ENCODE data around the gene TRIM46. TPM values are rescaled to one million over a fixed set of nuclear protein-coding genes. Genes with fewer than 3 reads are reported as not detected.

The TRIM46 gene
- total and polyA plus RNA-seq, 9 of the 15 experiments (the other 6 are each of a cell fraction or from before 2014, with no cell fraction given) = 0.05 to 0.60 (median 0.16) TPM; not detected in 3

- TF ChIP-seq WHSC1 (IDR thresholded peaks at IDR 0.05; ENCODE audit: low read length) (no peak), ZNF23 (CRISPR knock-in tag; IDR thresholded peaks at IDR 0.05) (no peak), CBX1 (IDR thresholded peaks at IDR 0.05; ENCODE audit: low read depth) (peak; percentile 74; the same call in 1 of the 2 replicates), BRF2 (IDR thresholded peaks at IDR 0.05; ENCODE audit: borderline replicate concordance, insufficient read depth, insufficient read length) (no peak), ELF2 (CRISPR knock-in tag; IDR thresholded peaks at IDR 0.05) (peak; percentile 70; the same call in 1 of the 2 replicates), MYBL2 (IDR thresholded peaks at IDR 0.05; ENCODE audit: low read depth) (no peak), MYBL2 (CRISPR knock-in tag; IDR thresholded peaks at IDR 0.05; ENCODE audit: borderline replicate concordance) (no peak), TAL1 (IDR thresholded peaks at IDR 0.05) (no peak), ZNF197 (CRISPR knock-in tag; IDR thresholded peaks at IDR 0.05; ENCODE audit: low read depth) (no peak), DACH1 (IDR thresholded peaks at IDR 0.05; ENCODE audit: partially characterized antibody) (no peak), CAMTA2 (CRISPR knock-in tag; conservative IDR thresholded peaks at IDR 0.05) (no peak)
- TF ChIP-seq, protein P1, sequence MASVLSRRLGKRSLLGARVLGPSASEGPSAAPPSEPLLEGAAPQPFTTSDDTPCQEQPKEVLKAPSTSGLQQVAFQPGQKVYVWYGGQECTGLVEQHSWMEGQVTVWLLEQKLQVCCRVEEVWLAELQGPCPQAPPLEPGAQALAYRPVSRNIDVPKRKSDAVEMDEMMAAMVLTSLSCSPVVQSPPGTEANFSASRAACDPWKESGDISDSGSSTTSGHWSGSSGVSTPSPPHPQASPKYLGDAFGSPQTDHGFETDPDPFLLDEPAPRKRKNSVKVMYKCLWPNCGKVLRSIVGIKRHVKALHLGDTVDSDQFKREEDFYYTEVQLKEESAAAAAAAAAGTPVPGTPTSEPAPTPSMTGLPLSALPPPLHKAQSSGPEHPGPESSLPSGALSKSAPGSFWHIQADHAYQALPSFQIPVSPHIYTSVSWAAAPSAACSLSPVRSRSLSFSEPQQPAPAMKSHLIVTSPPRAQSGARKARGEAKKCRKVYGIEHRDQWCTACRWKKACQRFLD (CRISPR knock-in tag; IDR thresholded peaks at IDR 0.05) = peak; percentile 62; the same call in 1 of the 2 replicates
- TF ChIP-seq, protein P2, sequence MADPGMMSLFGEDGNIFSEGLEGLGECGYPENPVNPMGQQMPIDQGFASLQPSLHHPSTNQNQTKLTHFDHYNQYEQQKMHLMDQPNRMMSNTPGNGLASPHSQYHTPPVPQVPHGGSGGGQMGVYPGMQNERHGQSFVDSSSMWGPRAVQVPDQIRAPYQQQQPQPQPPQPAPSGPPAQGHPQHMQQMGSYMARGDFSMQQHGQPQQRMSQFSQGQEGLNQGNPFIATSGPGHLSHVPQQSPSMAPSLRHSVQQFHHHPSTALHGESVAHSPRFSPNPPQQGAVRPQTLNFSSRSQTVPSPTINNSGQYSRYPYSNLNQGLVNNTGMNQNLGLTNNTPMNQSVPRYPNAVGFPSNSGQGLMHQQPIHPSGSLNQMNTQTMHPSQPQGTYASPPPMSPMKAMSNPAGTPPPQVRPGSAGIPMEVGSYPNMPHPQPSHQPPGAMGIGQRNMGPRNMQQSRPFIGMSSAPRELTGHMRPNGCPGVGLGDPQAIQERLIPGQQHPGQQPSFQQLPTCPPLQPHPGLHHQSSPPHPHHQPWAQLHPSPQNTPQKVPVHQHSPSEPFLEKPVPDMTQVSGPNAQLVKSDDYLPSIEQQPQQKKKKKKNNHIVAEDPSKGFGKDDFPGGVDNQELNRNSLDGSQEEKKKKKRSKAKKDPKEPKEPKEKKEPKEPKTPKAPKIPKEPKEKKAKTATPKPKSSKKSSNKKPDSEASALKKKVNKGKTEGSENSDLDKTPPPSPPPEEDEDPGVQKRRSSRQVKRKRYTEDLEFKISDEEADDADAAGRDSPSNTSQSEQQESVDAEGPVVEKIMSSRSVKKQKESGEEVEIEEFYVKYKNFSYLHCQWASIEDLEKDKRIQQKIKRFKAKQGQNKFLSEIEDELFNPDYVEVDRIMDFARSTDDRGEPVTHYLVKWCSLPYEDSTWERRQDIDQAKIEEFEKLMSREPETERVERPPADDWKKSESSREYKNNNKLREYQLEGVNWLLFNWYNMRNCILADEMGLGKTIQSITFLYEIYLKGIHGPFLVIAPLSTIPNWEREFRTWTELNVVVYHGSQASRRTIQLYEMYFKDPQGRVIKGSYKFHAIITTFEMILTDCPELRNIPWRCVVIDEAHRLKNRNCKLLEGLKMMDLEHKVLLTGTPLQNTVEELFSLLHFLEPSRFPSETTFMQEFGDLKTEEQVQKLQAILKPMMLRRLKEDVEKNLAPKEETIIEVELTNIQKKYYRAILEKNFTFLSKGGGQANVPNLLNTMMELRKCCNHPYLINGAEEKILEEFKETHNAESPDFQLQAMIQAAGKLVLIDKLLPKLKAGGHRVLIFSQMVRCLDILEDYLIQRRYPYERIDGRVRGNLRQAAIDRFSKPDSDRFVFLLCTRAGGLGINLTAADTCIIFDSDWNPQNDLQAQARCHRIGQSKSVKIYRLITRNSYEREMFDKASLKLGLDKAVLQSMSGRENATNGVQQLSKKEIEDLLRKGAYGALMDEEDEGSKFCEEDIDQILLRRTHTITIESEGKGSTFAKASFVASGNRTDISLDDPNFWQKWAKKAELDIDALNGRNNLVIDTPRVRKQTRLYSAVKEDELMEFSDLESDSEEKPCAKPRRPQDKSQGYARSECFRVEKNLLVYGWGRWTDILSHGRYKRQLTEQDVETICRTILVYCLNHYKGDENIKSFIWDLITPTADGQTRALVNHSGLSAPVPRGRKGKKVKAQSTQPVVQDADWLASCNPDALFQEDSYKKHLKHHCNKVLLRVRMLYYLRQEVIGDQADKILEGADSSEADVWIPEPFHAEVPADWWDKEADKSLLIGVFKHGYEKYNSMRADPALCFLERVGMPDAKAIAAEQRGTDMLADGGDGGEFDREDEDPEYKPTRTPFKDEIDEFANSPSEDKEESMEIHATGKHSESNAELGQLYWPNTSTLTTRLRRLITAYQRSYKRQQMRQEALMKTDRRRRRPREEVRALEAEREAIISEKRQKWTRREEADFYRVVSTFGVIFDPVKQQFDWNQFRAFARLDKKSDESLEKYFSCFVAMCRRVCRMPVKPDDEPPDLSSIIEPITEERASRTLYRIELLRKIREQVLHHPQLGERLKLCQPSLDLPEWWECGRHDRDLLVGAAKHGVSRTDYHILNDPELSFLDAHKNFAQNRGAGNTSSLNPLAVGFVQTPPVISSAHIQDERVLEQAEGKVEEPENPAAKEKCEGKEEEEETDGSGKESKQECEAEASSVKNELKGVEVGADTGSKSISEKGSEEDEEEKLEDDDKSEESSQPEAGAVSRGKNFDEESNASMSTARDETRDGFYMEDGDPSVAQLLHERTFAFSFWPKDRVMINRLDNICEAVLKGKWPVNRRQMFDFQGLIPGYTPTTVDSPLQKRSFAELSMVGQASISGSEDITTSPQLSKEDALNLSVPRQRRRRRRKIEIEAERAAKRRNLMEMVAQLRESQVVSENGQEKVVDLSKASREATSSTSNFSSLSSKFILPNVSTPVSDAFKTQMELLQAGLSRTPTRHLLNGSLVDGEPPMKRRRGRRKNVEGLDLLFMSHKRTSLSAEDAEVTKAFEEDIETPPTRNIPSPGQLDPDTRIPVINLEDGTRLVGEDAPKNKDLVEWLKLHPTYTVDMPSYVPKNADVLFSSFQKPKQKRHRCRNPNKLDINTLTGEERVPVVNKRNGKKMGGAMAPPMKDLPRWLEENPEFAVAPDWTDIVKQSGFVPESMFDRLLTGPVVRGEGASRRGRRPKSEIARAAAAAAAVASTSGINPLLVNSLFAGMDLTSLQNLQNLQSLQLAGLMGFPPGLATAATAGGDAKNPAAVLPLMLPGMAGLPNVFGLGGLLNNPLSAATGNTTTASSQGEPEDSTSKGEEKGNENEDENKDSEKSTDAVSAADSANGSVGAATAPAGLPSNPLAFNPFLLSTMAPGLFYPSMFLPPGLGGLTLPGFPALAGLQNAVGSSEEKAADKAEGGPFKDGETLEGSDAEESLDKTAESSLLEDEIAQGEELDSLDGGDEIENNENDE (IDR thresholded peaks at IDR 0.05; ENCODE audit: low read depth, low read length) = no peak
Observed at GRCh38 chr1:155172732-155173477, 744 bp upstream of the TRIM46 start, which contains the start of gene KRTCAP2 (continued).
